GM21528 (cell line): ENCODE measurements around the gene RBMS1.

Experiments
- ATAC-seq: cut with Tn5 transposase; IDR thresholded peaks from one replicate; pipeline ENCODE4 v1.9.1; 2021; ENCODE audit warnings: mild to moderate bottlenecking, moderate library complexity; ENCODE audit not compliant: unreplicated experiment, low FRiP score

RBMS1 gene

DNA sequence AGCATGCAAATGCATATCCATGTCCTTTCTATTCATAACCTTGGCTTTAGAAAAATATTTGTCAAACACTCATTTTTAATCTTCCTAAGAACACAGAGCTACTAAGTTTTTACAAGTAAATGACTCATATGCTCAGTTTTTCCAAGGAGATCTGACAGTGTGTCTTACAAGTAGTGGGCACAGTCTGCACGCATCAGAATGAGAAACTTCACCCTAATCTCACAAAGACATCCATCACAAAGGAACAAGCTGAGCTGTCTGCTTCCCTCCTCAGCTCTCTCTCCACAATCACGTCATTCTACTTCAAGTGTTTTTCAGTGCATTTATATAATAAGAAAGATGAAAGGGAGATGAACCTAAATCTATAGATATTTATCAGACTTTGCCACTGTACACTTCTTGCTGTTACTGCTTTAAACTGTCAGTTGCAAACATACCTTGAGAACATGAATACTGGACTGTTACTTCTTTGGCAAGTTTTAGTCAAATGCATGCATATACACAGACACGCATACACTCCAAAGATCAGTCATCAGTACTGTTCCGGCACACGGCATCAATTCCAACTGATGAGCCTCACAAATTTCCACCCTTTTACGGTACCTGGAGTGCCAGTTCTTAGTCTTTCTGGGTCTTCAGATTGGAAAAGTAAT, 75.7 kb downstream of the RBMS1 start:
- ATAC-seq = no peak

DNA sequence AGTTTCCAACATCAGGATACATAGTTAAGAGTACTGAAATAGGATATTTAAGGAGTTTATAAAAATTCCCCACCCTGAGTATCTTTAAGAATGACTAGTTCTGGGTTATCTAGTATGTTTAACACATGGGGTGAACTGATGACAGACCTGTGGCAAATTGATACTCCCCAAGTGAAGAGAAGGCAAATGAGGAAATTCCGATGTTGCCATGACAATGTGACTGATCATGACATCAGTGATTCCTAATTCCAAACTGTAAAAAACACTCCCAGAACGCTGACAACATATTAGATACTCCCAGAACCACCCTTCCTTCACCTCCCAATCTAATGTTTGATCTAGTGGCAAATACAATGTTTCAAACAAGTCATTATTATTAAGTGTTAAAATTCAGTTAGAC, 77.6 kb downstream of the RBMS1 start:
- ATAC-seq = no peak

DNA sequence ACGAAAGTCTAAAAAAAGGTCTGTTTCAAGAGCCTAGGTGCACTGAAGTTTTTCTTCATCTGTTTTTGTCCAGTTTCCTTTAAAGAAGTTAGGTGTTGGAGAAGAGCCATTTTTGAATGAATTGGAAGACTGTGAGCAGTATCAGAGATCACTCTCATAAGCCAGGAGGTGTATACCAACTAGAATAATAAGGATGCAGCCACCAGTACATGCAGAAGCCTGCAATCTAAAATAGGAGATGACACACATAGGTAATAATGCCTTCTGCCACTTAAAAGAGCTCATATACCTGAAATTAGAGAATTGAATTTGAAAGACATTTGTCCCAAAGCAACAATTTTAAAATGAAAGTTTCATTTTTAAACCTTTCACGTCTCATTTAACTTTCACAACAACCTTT, 81.7 kb downstream of the RBMS1 start:
- ATAC-seq = no peak

DNA sequence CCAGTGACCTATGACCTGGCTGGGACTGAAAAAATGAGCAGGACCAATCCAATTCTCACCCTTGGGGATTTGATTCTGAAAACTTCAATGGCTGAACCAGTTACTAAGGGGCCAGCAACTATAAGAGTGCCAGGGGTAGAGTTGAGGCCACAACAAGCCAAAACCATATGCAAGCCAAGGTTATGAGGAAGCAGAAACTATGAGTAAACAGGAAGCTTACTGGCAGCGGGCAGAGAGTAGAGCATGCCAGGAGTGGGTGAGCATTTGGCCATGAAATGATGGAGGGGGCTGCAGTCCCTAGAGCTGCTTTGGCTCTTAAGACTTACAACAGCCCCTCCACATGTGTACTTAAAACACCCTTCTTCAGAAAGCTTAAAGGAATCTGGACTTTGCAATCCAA, 82.4 kb downstream of the RBMS1 start:
- ATAC-seq = no peak

DNA sequence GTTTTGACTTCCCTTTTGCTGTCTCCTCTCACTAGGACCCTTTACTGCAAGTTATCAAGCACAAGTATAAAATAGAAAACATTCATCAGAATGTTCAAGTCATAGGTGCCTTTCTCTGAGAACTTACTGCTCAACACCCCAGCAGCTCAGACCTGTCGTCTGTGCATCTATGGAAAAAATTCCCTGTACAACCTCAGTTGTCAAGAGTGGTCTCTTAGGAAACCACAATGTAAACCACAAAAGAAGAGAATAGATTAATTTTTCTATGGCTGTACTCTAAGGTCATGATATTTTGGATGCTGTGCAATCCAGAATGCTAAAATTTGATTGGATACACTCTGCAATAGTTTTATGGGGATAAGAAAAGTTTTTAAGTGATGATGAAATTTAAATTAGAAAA, 84.1 kb downstream of the RBMS1 start:
- ATAC-seq = no peak

DNA sequence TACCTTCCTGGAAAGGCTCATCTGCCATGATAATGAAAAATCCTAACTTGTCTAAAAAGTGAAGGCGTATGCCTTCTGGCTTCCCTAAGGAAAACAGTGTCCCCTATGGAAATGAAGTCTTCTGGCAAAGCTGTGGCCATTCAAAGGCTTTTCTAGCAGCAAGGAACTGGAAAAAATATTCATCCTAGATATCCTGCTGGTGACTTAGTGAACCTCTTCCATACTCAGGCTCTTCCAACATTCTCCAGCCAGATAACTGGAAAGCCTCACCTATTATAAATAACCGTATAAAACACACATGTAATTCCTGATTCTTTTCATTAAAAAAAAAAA, 84.7 kb downstream of the RBMS1 start:
- no peak for ATAC-seq

DNA sequence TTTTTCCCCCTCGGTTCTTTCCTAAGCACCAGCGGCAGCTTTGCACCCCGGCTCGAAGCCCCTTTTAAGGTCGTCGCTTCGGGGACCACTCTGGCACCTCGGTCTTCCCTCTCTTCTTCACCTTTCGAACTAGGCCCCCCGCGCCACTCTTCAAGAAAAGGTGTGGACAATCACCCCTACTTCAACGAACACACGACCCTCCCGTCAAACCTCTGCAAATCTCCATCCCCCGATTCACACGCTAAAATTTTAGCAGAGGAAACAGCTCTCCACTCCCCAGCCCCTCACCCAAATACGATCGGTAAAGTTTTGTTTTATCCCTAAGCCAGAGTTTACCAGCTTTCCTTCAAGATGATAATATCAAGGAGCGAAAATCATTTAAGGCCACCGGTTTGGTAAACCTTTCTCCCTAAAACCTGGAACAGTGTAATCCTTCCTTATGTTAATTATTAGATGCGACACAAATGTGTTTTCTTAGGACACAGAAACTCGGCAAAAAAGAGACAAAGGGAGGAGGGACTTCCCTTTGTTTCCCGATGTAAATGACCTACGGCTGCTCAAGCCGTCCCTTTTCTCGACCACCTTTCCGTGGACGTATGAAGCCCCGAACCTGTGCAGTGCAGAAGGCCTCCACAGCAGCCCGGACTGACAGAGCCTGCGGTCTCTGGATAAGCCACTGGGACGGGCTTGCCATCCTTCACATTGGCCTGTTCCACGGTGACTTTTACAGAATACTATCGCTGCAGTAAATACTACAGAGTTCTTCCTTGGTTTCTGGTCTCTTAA, 85.2 kb downstream of the RBMS1 start:
- ATAC-seq = no peak

DNA sequence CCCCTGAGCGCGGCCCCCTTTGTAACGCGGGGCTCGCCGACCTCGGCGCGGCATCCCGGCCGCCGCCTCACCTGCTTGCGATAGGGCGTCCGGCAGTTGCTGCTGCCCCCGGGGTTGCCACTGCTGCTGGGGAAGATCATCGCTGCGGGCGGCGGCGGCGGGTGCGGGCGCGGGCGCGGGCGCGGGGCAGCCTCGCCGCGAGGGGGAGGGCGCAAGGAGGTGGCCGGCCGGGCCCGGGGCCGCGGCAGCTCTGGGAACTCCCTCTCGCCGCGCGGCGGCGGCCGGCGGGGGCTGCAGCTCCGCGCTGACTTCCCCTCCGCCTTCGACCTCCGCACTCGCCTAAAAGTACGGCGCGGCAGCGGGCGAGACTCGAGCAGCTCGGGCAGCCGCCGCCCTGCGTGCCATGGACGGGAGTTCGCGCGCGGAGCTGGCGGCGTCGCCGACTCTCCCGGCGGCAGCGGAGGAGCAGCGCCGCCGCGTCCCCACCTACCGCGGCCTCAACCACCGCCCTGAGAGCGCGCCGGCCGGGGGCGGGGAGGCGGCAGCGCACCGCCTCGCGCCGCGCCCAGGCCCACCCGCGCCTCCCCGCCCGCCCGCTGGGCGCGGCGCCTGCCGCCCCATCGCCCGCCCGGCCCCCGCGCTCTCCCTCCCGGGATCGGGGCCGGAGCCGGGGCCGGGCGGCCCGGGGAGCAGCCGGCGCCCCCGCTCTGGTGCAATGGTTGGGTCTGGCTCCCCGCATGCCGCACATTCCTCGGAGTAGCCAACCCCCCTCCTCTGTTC, 86.0 kb downstream of the RBMS1 start:
- peak; percentile 56 for ATAC-seq

DNA sequence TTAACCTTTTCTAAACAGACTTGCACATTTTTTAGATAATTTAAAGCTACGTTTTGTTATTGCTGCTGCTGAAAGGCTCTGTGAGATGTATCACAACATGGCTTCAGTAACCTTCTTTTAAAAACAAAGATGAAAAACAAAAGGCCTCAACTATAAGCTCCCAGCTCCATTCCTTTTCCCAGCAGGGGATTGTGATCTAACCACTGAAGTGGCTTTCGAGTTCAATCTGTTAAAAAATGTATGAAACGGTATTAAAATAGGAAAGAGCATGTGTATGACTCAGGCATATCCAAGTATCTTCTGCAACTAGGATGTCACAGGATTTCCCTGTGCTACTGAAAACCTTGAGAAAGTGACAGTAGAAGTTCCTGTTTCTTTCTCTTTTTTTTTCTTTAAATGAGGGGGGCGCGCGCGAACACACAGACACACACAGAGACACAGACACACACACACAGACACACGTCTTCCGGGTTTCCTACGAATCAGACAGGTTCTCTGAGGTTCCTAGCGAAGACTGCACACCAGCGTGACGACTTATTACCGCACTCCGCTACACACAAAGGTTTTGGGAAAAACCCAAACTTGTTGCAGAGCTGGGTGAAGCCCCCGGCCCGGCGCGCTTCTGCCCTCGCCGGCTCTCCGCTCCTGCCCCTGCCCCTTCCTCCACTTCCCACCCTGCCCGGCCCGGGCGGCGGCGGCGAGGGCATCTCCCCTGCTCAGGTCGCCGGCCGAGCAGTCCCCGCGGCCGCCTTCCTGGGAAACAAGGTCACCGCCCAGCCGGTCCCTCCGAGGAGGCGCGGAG, 86.8 kb downstream of the RBMS1 start:
- peak; percentile 77 for ATAC-seq

DNA sequence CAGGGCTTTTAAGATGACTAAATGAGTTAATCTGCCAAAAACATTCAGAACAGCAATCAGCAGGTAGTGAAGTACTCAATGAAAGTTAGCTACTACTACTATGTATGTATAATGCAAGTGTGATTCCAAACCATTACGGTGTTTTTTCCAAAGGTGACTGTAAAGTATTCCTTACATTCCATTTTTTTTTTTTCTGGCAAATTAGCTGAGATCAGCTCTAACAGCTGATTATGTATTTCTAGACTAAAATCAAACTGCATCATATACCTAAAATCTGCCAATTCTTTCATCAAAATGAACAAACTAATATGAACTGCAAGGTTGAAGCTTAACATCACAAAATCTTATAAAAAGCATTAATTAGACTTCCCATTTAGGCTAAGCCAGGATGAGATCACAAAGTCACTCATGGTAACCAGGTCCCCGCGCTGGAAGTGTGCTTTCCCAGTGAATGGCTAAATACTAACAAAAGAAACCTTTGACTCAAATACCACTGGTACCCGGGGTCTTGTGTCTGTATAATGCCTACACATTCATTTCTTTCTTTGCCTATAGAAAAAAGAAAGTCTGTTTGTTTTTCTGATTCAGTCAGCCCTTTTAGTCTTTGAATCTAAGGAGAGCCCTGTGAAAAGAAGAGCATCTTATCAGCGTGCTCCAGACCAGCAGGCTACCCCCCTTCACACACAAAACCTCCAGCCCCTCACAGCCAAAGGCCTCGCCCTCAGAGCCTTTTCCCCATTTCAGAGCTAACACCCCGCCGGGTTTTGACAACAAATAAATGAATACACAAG, 88.3 kb downstream of the RBMS1 start:
- ATAC-seq = no peak

DNA sequence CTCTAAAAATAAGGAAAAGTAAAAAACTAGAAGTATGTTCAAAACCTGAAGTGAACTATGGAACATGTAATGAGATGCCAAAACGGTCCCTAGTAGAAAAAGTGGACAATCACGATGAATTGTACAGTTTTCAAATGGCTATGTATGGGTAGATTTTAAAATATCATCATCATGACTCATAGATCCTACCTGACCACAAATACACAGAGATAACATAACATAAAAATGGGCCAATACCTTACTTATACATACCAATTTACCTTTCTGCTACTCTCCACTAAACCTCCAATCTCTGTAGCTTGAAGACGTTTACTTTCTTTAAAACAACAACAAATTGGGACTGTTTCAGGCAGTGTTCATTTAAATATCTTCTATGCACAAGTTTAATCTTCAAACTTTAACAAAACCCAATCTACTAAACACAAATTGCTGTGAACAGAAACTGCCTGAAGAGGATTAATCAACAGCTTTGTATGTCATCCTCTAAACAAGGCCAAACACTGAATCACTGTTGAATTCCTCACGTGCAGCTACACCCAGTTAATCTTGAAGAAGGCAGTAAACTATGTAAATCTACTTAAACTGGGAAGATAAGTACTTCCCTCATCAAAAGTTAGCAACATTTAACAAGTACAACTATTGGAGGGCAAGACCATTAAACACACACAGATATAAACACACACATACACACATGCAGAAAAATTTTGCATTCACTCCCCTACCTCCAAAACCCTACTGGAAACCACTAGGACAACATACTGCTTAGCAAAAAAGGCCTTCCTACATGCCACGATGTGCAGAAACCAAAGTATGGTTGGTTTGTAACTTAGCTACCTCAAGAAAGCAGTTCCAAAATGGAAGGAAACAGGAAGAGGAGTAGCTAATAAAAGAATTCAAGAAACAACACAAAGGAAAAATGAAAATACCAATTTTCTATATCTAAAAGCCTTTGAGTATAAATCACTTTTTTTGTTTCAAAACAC, 90.3 kb downstream of the RBMS1 start:
- ATAC-seq = no peak

DNA sequence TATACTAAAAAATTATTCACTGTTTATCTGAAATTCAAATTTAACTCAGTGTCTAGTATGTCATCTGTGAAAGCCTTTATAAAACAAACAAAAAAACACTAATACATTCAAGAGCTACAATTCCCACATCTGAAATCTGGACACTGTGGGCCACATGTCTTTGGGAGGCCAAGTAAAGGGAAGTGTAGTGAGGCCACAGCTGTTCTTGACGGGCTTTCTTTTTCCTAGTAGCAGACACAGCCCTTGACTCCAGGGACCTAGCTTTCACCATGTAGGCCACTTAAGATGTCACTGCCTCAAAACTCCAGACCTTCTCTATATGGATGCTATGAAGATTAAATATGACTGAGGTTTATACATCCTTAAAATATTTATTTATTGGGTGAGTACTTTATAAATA, 91.1 kb downstream of the RBMS1 start:
- ATAC-seq = no peak

DNA sequence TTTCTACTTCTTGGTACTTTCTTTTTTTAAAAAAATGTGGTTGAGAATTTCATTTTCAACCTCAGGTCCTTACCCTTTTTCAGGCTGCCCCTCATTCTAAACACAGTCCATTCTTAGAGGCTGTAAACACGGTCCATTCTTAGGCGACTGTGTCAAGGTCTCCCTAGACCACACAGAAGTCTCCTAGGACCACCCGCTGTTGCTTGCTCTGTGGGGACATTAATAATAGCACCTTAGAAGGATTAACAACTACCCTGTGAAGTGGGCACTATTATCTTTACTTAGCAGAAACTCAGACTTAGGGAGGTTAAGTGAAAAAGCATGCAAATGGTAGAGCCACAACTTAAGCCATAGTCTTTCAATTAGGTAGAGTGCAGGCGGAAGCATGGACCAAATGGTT, 91.7 kb downstream of the RBMS1 start:
- ATAC-seq = no peak

DNA sequence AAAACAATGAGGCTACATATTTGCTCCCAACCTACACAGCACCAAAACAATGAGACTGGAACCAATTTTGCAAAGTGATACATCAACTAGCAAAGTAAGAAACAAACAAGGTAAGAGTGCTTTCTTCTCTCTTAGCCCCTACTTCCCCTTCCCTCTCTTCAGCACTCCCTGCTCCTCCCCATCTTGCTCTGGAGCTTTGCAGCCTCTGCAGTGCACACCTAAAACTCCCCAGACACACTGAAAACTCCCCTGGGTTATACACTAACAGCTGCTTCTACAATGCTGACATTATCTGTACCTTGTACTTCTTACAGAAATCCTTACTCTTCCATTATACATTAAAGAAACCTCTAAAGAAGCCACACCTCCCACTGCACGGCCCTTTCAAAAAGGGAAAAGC, 93.7 kb downstream of the RBMS1 start:
- ATAC-seq = no peak

DNA sequence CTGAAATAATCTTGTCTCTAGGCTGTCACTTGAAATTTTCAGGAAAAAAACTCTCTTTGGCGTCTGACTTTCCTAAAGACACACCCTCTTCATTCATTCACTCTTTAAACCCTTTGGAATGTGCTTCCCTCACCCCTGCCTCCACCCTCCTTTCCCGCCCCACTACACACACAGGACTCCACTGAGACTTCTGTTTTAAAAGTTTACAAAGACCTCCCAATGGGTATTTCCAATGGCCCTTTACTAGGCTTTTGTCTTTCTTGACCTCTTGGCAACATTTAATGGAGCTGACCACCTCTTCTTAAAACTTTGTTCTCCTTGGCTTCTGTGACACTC, 96.1 kb downstream of the RBMS1 start:
- ATAC-seq = no peak

DNA sequence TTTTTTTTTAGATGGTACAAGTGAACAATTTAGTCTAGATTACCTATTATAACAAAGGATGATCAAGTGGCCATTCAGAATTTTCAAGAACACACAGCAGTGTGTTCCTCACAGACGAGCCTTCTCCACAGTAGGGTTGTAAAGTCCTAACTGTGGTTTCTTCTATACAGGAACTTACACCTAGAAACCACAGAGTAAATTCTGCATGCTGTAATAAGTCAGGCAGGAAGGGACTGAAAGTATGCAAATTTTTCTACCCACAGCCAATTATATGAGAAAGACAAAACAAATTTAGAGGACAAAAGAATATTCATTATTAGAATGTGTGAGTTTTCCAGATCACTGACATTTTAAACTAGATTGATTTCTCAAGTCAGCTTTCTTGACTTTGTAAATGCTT, 99.5 kb downstream of the RBMS1 start:
- peak; percentile 99 for ATAC-seq

DNA sequence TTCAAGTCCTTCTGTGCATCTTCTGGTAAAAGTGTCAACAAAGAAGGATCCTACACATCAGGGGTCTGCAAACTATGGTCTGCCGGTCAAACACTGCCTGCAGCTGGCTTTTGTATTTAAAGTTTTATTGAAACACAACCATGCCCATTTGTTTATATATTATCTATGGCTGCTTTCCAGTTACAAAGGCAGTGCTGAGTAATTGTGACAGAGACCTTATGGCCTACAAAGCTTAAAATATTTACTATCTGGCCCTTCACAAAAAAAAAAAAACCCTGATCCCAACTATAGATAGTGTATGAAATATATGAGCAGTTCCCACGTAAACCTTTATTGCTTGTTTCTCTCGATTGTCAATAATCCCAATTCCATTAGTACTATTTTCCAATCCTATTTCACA, 101.4 kb downstream of the RBMS1 start:
- ATAC-seq = no peak

DNA sequence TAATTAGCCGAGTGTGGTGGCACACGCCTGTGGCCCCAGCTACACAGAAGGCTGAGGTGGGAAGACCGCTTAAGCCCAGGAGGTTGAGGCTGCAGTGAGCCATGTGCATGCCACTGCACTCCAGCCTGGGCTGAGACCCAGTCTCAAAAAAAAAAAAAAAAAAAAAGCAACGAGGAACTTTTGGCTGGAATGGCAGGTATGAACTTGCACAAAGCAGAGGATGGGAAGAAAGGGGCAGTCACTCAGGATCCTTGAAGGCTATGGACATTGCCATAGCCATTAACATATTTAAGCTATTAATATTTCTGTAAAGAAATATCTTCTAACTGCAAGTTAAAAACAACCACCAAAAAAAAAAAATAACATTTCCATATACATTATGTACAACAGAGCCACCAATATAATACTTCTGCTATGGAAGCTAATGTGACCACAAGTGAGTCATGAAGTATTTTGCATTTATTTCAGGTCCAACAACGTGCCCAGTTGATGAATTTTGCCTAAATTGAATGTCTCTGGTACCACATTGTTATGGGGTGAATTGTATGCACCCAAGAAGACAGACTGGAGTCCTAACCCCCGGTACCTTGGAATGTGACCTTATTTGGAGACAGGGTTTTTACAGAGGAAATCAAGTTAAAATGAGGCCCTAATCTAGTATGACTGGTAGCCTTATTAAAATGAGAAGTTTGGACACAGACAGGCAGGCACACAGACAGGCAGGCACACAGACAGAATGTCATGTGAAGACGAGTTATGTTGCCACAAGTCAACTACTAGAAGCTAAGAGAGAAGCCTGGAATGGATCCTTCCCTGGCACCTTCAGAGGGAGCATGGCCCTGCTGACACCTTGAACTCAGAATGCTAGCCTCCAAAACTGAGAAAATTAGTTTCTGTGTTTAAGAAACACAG, 102.8 kb downstream of the RBMS1 start:
- ATAC-seq = no peak
